ENCODE data around the gene PWP2. TPM values are rescaled to one million over a fixed set of nuclear protein-coding genes. Genes with fewer than 3 reads are reported as not detected.
A peak's percentile ranks its signal among the peaks of the same experiment; 100 is the strongest.

The PWP2 gene
- total and polyA plus RNA-seq, 2 of the 4 experiments (the other 2 are of a cell fraction) = 2.4 to 7.0 TPM

DNA sequence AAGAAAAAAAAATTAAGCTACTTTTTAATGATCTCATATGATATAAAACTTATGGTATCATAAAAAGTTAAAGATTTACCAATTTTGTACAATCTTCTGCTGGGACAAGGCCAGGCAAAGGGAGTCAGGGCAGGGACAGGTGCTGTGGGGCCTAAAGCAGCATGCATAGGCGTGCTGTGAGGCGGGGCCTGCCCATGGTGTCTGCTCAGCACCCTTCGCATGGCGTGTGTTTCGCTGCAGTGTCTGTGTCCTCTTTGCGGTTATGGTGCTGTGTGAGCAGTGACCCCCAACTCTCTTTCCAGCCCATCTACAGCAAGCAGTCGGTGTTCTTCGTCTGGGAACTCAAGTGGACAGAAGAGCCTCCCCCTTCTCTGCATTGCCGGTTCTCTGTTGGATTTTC is 13.4 kb upstream of the PWP2 start:
- H3K56ac ChIP-seq (ENCODE audit: extremely low read depth, insufficient read depth, low read length) = no peak overlapping the region
- H4K8ac ChIP-seq (ENCODE audit: low read depth in 2 of 2, low read length in 2 of 2) = no peak overlapping the region
- H3K14ac ChIP-seq (replicated peaks; ENCODE audit: low read depth, low read length) = no peak overlapping the region
- intact Hi-C loops (cut with micrococcal nuclease) (no loop called here), dilution Hi-C loops (cut with HindIII; ENCODE audit: low sequenced_read_pairs, unreplicated experiment) (no loop called here), in situ Hi-C loops (cut with MboI; ENCODE audit: low sequenced_read_pairs) (no loop called here)
- POLR2A ChIA-PET (ENCODE audit: unreplicated experiment) = no interaction called here
- H2AFZ ChIP-seq (replicated peaks; ENCODE audit: low read length, poor library complexity) = peak overlapping the region; percentile 6
- 100% methylated on average over 1 of the region's 9 CpGs; no CpG with 5 or more reads in 1 of the 2 experiments for WGBS, 2 experiments (ENCODE audit: extremely low coverage in 2 of 2, insufficient read length in 1 of 2)
- no peaks in the 10 kb centered on the region for H3K9me3 ChIP-seq (ENCODE audit: control insufficient read depth, insufficient read depth, low read length)
- no peak overlapping the region for H2BK15ac ChIP-seq (ENCODE audit: low read depth, low read length)
- H3K4me3 ChIP-seq (ENCODE audit: insufficient read depth, low read depth, low read length) = no peak overlapping the region
- no peak for DNase-seq
- H2BK5ac ChIP-seq (ENCODE audit: low read depth, low read length, poor library complexity, severe bottlenecking) = no peak overlapping the region
- TF ChIP-seq MXI1 (IDR thresholded peaks at IDR 0.05; ENCODE audit: borderline replicate concordance, low read depth, low read length) (no peak), FOS (IDR thresholded peaks at IDR 0.05; ENCODE audit: low read depth, low read length) (no peak), RFX5 (IDR thresholded peaks at IDR 0.05; ENCODE audit: low read depth, low read length) (no peak), CHD1 (IDR thresholded peaks at IDR 0.05; ENCODE audit: low read depth, low read length) (no peak)
- TF ChIP-seq, protein P1, sequence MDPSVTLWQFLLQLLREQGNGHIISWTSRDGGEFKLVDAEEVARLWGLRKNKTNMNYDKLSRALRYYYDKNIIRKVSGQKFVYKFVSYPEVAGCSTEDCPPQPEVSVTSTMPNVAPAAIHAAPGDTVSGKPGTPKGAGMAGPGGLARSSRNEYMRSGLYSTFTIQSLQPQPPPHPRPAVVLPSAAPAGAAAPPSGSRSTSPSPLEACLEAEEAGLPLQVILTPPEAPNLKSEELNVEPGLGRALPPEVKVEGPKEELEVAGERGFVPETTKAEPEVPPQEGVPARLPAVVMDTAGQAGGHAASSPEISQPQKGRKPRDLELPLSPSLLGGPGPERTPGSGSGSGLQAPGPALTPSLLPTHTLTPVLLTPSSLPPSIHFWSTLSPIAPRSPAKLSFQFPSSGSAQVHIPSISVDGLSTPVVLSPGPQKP (IDR thresholded peaks at IDR 0.05; ENCODE audit: borderline replicate concordance, low read depth, low read length) = no peak
- no peaks in the 10 kb centered on the region for H3K4me1 ChIP-seq (ENCODE audit: control insufficient read depth, insufficient read depth, low read length)
- H2BK20ac ChIP-seq (ENCODE audit: low read depth, low read length) = no peak overlapping the region
- no peak overlapping the region for H3K9ac ChIP-seq (ENCODE audit: low read depth, low read length)
- no peak overlapping the region for H2AK9ac ChIP-seq (replicated peaks; ENCODE audit: low read depth, low read length, poor library complexity)
- H4K5ac ChIP-seq (ENCODE audit: low read depth, low read length) = no peak overlapping the region
- H3K27me3 ChIP-seq (ENCODE audit: control insufficient read depth, insufficient read depth, low read length) = no peaks in the 10 kb centered on the region
- no peak overlapping the region for H4K91ac ChIP-seq (ENCODE audit: insufficient read depth, low read depth, low read length)
- H4K20me1 ChIP-seq (ENCODE audit: insufficient read depth, low read length) = peaks cover 4% of the 10 kb centered on the region; the same call in 1 of the 2 replicates
- H3K36me3 ChIP-seq (ENCODE audit: control insufficient read depth, insufficient read depth, low read length) = peaks cover 32% of the 10 kb centered on the region
- no peak for ATAC-seq (ENCODE audit: low read depth)
- no peak overlapping the region for H3K4me2 ChIP-seq (ENCODE audit: low read depth, low read length)
- BruUV-seq (replicated peaks) = no TSS peak
- H3K9me1 ChIP-seq (ENCODE audit: insufficient read depth, low read length) = peaks cover 5% of the 10 kb centered on the region; the same call in 1 of the 2 replicates
- H2BK120ac ChIP-seq (ENCODE audit: low read depth, low read length) = no peak overlapping the region
- H3K18ac ChIP-seq (ENCODE audit: low read depth, low read length) = no peak overlapping the region
- no peak overlapping the region for H3K27ac ChIP-seq (ENCODE audit: insufficient read depth, low read length)
- H3K79me1 ChIP-seq (ENCODE audit: low read depth in 1 of 2, low read length in 2 of 2) = peaks cover 5 to 20% of the 10 kb centered on the region in 2 experiments; a peak in 3 of 4 replicates
- H2AK5ac ChIP-seq (ENCODE audit: low read depth, low read length) = no peak overlapping the region
- CTCF ChIA-PET = no interaction called here
- H3K23ac ChIP-seq (ENCODE audit: low read depth, low read length) = no peak overlapping the region
- H3K4ac ChIP-seq (ENCODE audit: low read depth, low read length) = no peak overlapping the region

Data from IMR-90 (cell line).